ENCODE data around the gene SEMA5A.

GRCh38 chr5:9045946-9046345 is 499.9 kb downstream of the SEMA5A start:
- TF ChIP-seq EZH2 (IDR thresholded peaks at IDR 0.05; ENCODE audit: borderline replicate concordance, insufficient read depth, low read length, poor library complexity, severe bottlenecking), result no peak
- no peak for TF ChIP-seq CTCF (IDR thresholded peaks at IDR 0.05; ENCODE audit: poor library complexity, severe bottlenecking)
- no peak for TF ChIP-seq RAD21 (conservative IDR thresholded peaks at IDR 0.05)
- no peak for TF ChIP-seq EP300 (conservative IDR thresholded peaks at IDR 0.05; ENCODE audit: poor library complexity, severe bottlenecking)
- no peak for TF ChIP-seq POLR2AphosphoS5 (IDR thresholded peaks at IDR 0.05)
- no peak for TF ChIP-seq REST (IDR thresholded peaks at IDR 0.05; ENCODE audit: borderline replicate concordance)
- TF ChIP-seq MXI1 (conservative IDR thresholded peaks at IDR 0.05; ENCODE audit: poor library complexity, severe bottlenecking), result no peak
